ENCODE data around the gene NPR3.
"Not testable (repeated sequence)": the region's sequence is repeated elsewhere in the genome, so short reads cannot be mapped to it uniquely, and the experiment has no call there.

NPR3 gene

DNA sequence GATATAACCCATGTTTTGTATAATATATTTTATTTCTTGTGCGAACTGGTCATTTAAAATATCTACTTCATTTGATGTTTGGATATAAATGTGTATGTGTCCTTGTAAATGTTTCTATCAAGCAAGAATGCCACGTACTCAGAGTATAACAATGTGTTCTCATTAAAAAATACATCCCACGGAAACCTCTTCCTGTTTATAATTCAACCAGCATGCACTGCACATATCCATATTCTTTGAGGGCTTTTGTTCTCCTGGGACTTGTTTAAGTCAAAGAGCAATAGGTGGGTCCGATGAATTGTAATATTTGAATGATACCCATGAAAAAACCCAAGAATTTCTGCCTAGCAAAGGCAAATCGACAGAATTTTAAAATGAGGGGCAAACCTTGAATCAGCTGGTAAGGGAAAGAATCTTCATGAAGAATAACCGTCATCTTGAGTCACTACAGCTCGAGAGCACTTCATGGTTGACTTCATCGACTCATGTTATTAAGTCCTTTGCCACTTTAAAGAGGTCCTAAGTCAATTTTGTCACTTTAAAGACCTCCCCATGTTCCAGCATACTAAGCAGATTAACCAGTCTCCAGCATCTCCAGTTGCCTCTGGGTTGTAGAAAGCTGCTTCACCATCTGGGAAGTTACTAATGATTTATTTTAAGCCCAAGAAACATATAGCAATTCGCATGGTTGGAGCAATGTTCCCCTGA lies 80.6 kb downstream of the NPR3 start:
- Histone ChIP-seq H3K4me3 (IDR thresholded peaks at IDR 0.05; ENCODE audit: insufficient read depth, low read depth, low read length) (no peak overlapping the region), H3K4me2 (no peak overlapping the region), H3K4me1 (ENCODE audit: low read depth, poor library complexity, severe bottlenecking) (no peaks in the 10 kb centered on the region), H3K36me3 (ENCODE audit: insufficient read depth) (no peaks in the 10 kb centered on the region), H2AFZ (ENCODE audit: low read depth) (no peak overlapping the region), H3K79me2 (ENCODE audit: insufficient read depth, low read depth) (no peaks in the 10 kb centered on the region), H4K20me1 (ENCODE audit: insufficient read depth) (no peaks in the 10 kb centered on the region), H3K9ac (no peak overlapping the region), H3K27me3 (ENCODE audit: insufficient read depth, low read depth) (no peaks in the 10 kb centered on the region; the same call in 1 of the 2 replicates), H3K27ac (no peak overlapping the region)
- TF ChIP-seq, protein P1, sequence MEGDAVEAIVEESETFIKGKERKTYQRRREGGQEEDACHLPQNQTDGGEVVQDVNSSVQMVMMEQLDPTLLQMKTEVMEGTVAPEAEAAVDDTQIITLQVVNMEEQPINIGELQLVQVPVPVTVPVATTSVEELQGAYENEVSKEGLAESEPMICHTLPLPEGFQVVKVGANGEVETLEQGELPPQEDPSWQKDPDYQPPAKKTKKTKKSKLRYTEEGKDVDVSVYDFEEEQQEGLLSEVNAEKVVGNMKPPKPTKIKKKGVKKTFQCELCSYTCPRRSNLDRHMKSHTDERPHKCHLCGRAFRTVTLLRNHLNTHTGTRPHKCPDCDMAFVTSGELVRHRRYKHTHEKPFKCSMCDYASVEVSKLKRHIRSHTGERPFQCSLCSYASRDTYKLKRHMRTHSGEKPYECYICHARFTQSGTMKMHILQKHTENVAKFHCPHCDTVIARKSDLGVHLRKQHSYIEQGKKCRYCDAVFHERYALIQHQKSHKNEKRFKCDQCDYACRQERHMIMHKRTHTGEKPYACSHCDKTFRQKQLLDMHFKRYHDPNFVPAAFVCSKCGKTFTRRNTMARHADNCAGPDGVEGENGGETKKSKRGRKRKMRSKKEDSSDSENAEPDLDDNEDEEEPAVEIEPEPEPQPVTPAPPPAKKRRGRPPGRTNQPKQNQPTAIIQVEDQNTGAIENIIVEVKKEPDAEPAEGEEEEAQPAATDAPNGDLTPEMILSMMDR (conservative IDR thresholded peaks at IDR 0.05; ENCODE audit: low read depth, low read length): no peak

DNA sequence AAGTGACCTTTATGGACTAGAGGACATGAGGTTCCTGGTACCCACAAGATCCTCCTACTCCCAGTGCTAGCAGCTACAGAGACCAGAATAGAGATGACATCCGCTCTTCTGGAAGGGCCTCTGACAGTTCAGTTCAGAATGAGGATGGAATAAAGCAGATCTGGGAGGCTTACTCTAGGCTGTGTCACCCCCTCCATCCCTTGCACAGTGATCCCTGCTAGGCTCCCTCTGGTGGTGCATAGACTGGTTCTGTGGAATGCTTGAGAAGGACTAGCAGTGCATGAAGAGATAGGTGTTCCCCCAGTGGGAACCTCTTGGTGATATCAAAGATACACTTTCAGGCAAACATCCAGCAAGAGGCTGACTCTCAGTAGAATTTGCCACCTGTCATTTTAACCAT lies 83.0 kb downstream of the NPR3 start:
- Histone ChIP-seq H3K9ac (no peak overlapping the region), H3K4me1 (ENCODE audit: low read depth, poor library complexity, severe bottlenecking) (no peaks in the 10 kb centered on the region), H3K36me3 (ENCODE audit: insufficient read depth) (no peaks in the 10 kb centered on the region), H4K20me1 (ENCODE audit: insufficient read depth) (no peaks in the 10 kb centered on the region), H3K27ac (no peak overlapping the region), H2AFZ (ENCODE audit: low read depth) (no peak overlapping the region), H3K79me2 (ENCODE audit: insufficient read depth, low read depth) (no peaks in the 10 kb centered on the region), H3K4me3 (IDR thresholded peaks at IDR 0.05; ENCODE audit: insufficient read depth, low read depth, low read length) (no peak overlapping the region), H3K27me3 (ENCODE audit: insufficient read depth, low read depth) (no peaks in the 10 kb centered on the region), H3K4me2 (no peak overlapping the region)
- TF ChIP-seq, protein P1 (conservative IDR thresholded peaks at IDR 0.05; ENCODE audit: low read depth, low read length): no peak

DNA sequence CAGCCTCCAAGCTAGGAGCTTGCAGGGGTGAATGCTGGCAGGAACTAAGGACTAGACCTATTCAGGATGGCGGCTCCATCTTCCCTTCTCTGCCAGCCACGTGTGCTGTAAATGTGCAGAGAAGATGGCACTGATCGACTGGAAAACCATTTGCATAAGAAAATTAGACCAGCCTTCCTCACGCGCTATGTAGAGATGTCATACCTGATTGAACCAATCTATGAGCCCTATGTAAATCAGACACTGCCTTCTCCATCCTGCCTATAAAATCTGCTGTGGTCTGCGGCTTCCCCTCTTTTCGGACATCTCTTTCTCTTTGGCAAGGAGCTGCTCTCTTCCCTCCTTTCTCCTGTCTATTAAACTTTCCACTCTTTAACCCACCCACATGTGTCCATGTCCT lies 91.6 kb downstream of the NPR3 start:
- H3K36me3 ChIP-seq (ENCODE audit: insufficient read depth): no peaks in the 10 kb centered on the region
- TF ChIP-seq, protein P1 (conservative IDR thresholded peaks at IDR 0.05; ENCODE audit: low read depth, low read length): no peak
- no peak overlapping the region for H3K4me3 ChIP-seq (IDR thresholded peaks at IDR 0.05; ENCODE audit: insufficient read depth, low read depth, low read length)
- H3K27ac ChIP-seq: no peak overlapping the region
- H4K20me1 ChIP-seq (ENCODE audit: insufficient read depth): no peaks in the 10 kb centered on the region
- H2AFZ ChIP-seq (ENCODE audit: low read depth): no peak overlapping the region
- H3K79me2 ChIP-seq (ENCODE audit: insufficient read depth, low read depth): no peaks in the 10 kb centered on the region
- H3K9ac ChIP-seq: no peak overlapping the region
- no peak overlapping the region for H3K4me2 ChIP-seq
- no peaks in the 10 kb centered on the region for H3K27me3 ChIP-seq (ENCODE audit: insufficient read depth, low read depth)
- H3K4me1 ChIP-seq (ENCODE audit: low read depth, poor library complexity, severe bottlenecking): no peaks in the 10 kb centered on the region

DNA sequence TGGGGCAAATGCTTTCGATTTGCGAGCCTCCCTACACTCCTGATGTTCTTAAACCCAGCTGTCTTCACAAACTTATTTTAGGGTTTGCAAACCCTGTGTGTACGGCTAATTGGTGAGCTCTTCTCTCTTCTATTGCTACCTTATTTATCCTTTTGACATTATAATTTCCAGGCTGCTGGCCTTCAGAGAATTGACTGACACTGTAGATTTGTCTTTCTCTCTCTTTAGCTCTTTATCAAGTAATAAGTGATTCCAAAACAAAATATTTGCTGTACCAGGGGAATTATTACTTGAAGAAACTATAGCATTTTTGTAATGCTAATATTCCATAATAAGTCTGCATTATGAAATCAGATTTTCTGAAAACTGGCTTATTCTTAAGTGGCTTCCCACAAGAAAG lies 92.5 kb downstream of the NPR3 start:
- H3K4me1 ChIP-seq (ENCODE audit: low read depth, poor library complexity, severe bottlenecking): no peaks in the 10 kb centered on the region
- H3K36me3 ChIP-seq (ENCODE audit: insufficient read depth): no peaks in the 10 kb centered on the region
- TF ChIP-seq, protein P1 (conservative IDR thresholded peaks at IDR 0.05; ENCODE audit: low read depth, low read length): no peak
- no peak overlapping the region for H3K27ac ChIP-seq
- H3K79me2 ChIP-seq (ENCODE audit: insufficient read depth, low read depth): no peaks in the 10 kb centered on the region
- H3K9ac ChIP-seq: no peak overlapping the region
- no peaks in the 10 kb centered on the region for H3K27me3 ChIP-seq (ENCODE audit: insufficient read depth, low read depth)
- H3K4me3 ChIP-seq (IDR thresholded peaks at IDR 0.05; ENCODE audit: insufficient read depth, low read depth, low read length): no peak overlapping the region
- H2AFZ ChIP-seq (ENCODE audit: low read depth): no peak overlapping the region
- no peak overlapping the region for H3K4me2 ChIP-seq
- H4K20me1 ChIP-seq (ENCODE audit: insufficient read depth): no peaks in the 10 kb centered on the region

DNA sequence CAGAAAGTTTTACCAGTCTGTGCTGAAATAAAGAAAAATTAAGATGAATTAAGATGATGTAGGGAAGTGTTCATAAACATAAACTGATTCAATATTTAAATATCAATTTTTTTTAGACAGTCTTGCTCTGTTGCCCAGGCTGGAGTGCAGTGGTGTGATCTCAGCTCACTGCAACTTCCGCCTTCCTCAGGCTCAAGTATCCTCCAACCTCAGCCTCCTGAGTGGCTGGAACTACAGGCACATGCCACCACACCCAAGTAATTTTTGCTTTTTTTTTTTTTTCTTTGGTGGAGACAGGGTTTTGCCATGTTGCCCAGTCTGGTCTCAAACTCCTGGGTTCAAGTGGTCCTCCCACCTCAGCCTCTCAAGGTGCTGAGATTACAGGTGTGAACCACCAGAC lies 94.3 kb downstream of the NPR3 start:
- H3K27ac ChIP-seq: not testable (repeated sequence)

More for the DNA sequence above, 94.3 kb downstream of the NPR3 start:
- H3K4me1 ChIP-seq (ENCODE audit: low read depth, poor library complexity, severe bottlenecking); H4K20me1 ChIP-seq (ENCODE audit: insufficient read depth); H2AFZ ChIP-seq (ENCODE audit: low read depth); H3K79me2 ChIP-seq (ENCODE audit: insufficient read depth, low read depth); H3K4me3 ChIP-seq (IDR thresholded peaks at IDR 0.05; ENCODE audit: insufficient read depth, low read depth, low read length); H3K36me3 ChIP-seq (ENCODE audit: insufficient read depth); H3K4me2 ChIP-seq; H3K27me3 ChIP-seq (ENCODE audit: insufficient read depth, low read depth); H3K9ac ChIP-seq: not testable (repeated sequence)

Data from KMS-11 (cell line).